Esophagus muscularis mucosa (tissue), 4 donors: Measurements from ENCODE around the gene NDUFA12. TPM values are rescaled to one million over a fixed set of nuclear protein-coding genes. Genes with fewer than 3 reads are reported as not detected.
"Not testable (repeated sequence)": the region's sequence is repeated elsewhere in the genome, so short reads cannot be mapped to it uniquely, and the experiment has no call there.

ENCODE experiments used
- DNase-seq: peaks from one replicate; pipeline ENCODE4 v3.0.0-alpha.2; 2017; ENCODE audit errors: extremely low spot score
- H3K27ac ChIP-seq, 4 donors: fragments of 200-600 bp; sonication (generic); replicated peaks in 1 of 4; 1 replicate in 3 of 4; 2 replicates in 1 of 4; pipeline ENCODE4 v1.5.1; 2016 to 2019; ENCODE audit warnings: mild to moderate bottlenecking in 1 of 4
- H3K27me3 ChIP-seq, 4 donors: fragments of 200-600 bp; sonication (generic); one replicate each; pipeline versions ENCODE4 v1.5.1 to v1.6.0; 2016 to 2019
- H3K36me3 ChIP-seq, 4 donors: fragments of 200-600 bp; sonication (generic); one replicate each; pipeline ENCODE4 v1.5.1; 2016 to 2019
- H3K4me1 ChIP-seq, 4 donors: fragments of 200-600 bp; sonication (generic); one replicate each; pipeline ENCODE4 v1.5.1; 2016 to 2019
- H3K4me3 ChIP-seq, 4 donors: fragments of 200-600 bp; sonication (generic); 1 replicate in 2 of 4; 2 replicates in 2 of 4; pipeline ENCODE4 v1.5.1; 2016 to 2019; ENCODE audit warnings: mild to moderate bottlenecking in 4 of 4, moderate library complexity in 1 of 4
- H3K9me3 ChIP-seq, 4 donors: fragments of 200-600 bp; sonication (generic); 1 replicate in 3 of 4; 2 replicates in 1 of 4; pipeline ENCODE4 v1.5.1; 2016 to 2019
- CTCF ChIP-seq, 3 experiments: fragments of 200-600 bp in 2 of 3; fragments of 450-650 bp in 1 of 3; sonication (generic) in 2 of 3; IDR thresholded peaks; one replicate each; pipeline ENCODE4 v1.5.1; 2017 to 2019; ENCODE audit warnings: antibody characterized with exemption in 3 of 3, mild to moderate bottlenecking in 2 of 3, moderate library complexity in 1 of 3
- EP300 ChIP-seq: sonication (generic); formaldehyde crosslinking; IDR thresholded peaks from one replicate; pipeline ENCODE4 v1.6.1; 2017; ENCODE audit warnings: antibody characterized with exemption
- POLR2A ChIP-seq: fragments of 450-650 bp; IDR thresholded peaks from one replicate; pipeline ENCODE4 v1.6.1; 2017; ENCODE audit warnings: antibody characterized with exemption, moderate library complexity, mild to moderate bottlenecking, low read depth
- POLR2AphosphoS5 ChIP-seq, 2 donors: sonication (generic); formaldehyde crosslinking; IDR thresholded peaks; one replicate each; pipeline ENCODE4 v1.6.1; 2017; ENCODE audit warnings: antibody characterized with exemption in 2 of 2
- WGBS: methylation state at CpG from one replicate; pipeline ENCODE4 v1.1.5; 2018; 5-methylcytosine and 5-hydroxymethylcytosine counted together
- intact Hi-C: fragments of 100-400 bp; cut with DNase I; formaldehyde crosslinking; loops from one replicate; pipeline ENCODE4 v1.15.1; 2023
- total RNA-seq, 4 donors: library from RNA; depleted of rRNA; stranded (reverse); fragments of >200 nt; gene quantifications; one replicate each; pipeline versions ENCODE4 v1.1.0 to v1.2.1, GENCODE V29; 2016

Gene NDUFA12
- total RNA-seq, 4 donors from 2014 or later = 72.3 to 154 (median 106) TPM

GRCh38 chr12:94997061-94997460 is 6.4 kb downstream of the NDUFA12 start:
- Histone ChIP-seq H3K36me3 (peaks cover 11 to 56% (median 35%) of the 10 kb centered on the region in 4 donors), H3K27ac (no peak overlapping the region)

GRCh38 chr12:94994312-94994711 is 9.2 kb downstream of the NDUFA12 start:
- TF ChIP-seq EP300 = no peak
- TF ChIP-seq POLR2A = no peak
- no peak for TF ChIP-seq CTCF (IDR thresholded peaks at IDR 0.05)
- no peak for TF ChIP-seq POLR2AphosphoS5 (IDR thresholded peaks at IDR 0.05)
- intact Hi-C loops = no loop called here
- Histone ChIP-seq H3K36me3 (peaks cover 10 to 66% (median 34%) of the 10 kb centered on the region in 4 donors), H3K9me3 (no peaks in the 10 kb centered on the region), H3K27me3 (no peaks in the 10 kb centered on the region), H3K4me1 (peaks cover 4 to 9% (median 7%) of the 10 kb centered on the region in 4 donors), H3K27ac (no peak overlapping the region), H3K4me3 (no peak overlapping the region)
- no peak for DNase-seq
- 58% methylated on average over 2 of the region's 2 CpGs for WGBS

More at GRCh38 chr12:94997061-94997460, 6.4 kb downstream of the NDUFA12 start:
- Histone ChIP-seq H3K27me3 (no peaks in the 10 kb centered on the region), H3K9me3 (no peaks in the 10 kb centered on the region), H3K4me1 (peaks cover 12 to 33% (median 29%) of the 10 kb centered on the region in 4 donors), H3K4me3 (no peak overlapping the region)
- intact Hi-C loops = no loop called here
- no peak for DNase-seq
- TF ChIP-seq POLR2A (no peak), POLR2AphosphoS5 (IDR thresholded peaks at IDR 0.05) (no peak), EP300 (no peak)
- WGBS = 93% methylated on average over 6 of the region's 6 CpGs

- peaks cover 10 to 66% (median 34%) of the 10 kb centered on the region in 4 donors for H3K36me3 ChIP-seq
- intact Hi-C loops, H3K27ac ChIP-seq, H3K4me1 ChIP-seq, H3K27me3 ChIP-seq, H3K9me3 ChIP-seq, DNase-seq, H3K4me3 ChIP-seq: not testable (repeated sequence)
- 79% methylated on average over 3 of the region's 3 CpGs for WGBS
Measured at GRCh38 chr12:94993855-94994254, 9.6 kb downstream of the NDUFA12 start.

- 85% methylated on average over 3 of the region's 3 CpGs for WGBS
Measured at GRCh38 chr12:94990222-94990621, 13.3 kb downstream of the NDUFA12 start.

GRCh38 chr12:94988471-94988870 is 15.0 kb downstream of the NDUFA12 start:
- Histone ChIP-seq H3K36me3 (peaks cover 0 to 42% (median 21%) of the 10 kb centered on the region in 4 donors), H3K4me3 (no peak overlapping the region), H3K27ac (no peak overlapping the region), H3K4me1 (no peaks in the 10 kb centered on the region), H3K9me3 (no peaks in the 10 kb centered on the region), H3K27me3 (no peaks in the 10 kb centered on the region)
- TF ChIP-seq CTCF (IDR thresholded peaks at IDR 0.05) (no peak), POLR2AphosphoS5 (IDR thresholded peaks at IDR 0.05) (no peak), EP300 (no peak), POLR2A (no peak)
- intact Hi-C loops = no loop called here
- WGBS = 71% methylated on average over 6 of the region's 6 CpGs
- no peak for DNase-seq

More at GRCh38 chr12:94990222-94990621, 13.3 kb downstream of the NDUFA12 start:
- Histone ChIP-seq H3K27ac (no peak overlapping the region), H3K4me3 (no peak overlapping the region), H3K27me3 (no peaks in the 10 kb centered on the region), H3K4me1 (peaks cover 0 to 4% (median 0%) of the 10 kb centered on the region in 4 donors), H3K9me3 (no peaks in the 10 kb centered on the region), H3K36me3 (peaks cover 0 to 51% (median 25%) of the 10 kb centered on the region in 4 donors)
- intact Hi-C loops = no loop called here
- TF ChIP-seq POLR2A (no peak), POLR2AphosphoS5 (IDR thresholded peaks at IDR 0.05) (no peak), EP300 (no peak), CTCF (IDR thresholded peaks at IDR 0.05) (no peak)
- no peak for DNase-seq

- Histone ChIP-seq H3K9me3 (no peaks in the 10 kb centered on the region), H3K27me3 (no peaks in the 10 kb centered on the region), H3K36me3 (peaks cover 0 to 36% (median 17%) of the 10 kb centered on the region in 4 donors), H3K4me3 (no peak overlapping the region), H3K27ac (no peak overlapping the region), H3K4me1 (no peaks in the 10 kb centered on the region)
- no peak for TF ChIP-seq EP300
- TF ChIP-seq POLR2A = no peak
- no peak for TF ChIP-seq POLR2AphosphoS5 (IDR thresholded peaks at IDR 0.05)
- no peak for TF ChIP-seq CTCF (IDR thresholded peaks at IDR 0.05)
- no peak for DNase-seq
- intact Hi-C loops = no loop called here
- WGBS = 59% methylated on average over 2 of the region's 2 CpGs
Measured at GRCh38 chr12:94987801-94988200, 15.7 kb downstream of the NDUFA12 start.
